Trophoblast cell (in vitro differentiated cells and primary cell): ENCODE results near the gene APP.

Experiments used
- DNase-seq, 2 donors: peaks; one replicate each; pipeline ENCODE4 v3.0.0-alpha.2; 2016
- H2AFZ ChIP-seq: 2 replicates; pipeline ENCODE4 v1.6.1; 2013; ENCODE audit warnings: low read length, moderate library complexity, mild to moderate bottlenecking; ENCODE audit not compliant: insufficient read depth, poor library complexity
- H2AK5ac ChIP-seq: 2 replicates; pipeline ENCODE4 v1.6.1; 2013; ENCODE audit warnings: mild to moderate bottlenecking, low read length
- H2BK120ac ChIP-seq: 2 replicates; pipeline ENCODE4 v1.6.1; 2013; ENCODE audit warnings: low read length, mild to moderate bottlenecking, moderate library complexity; ENCODE audit not compliant: insufficient read depth, poor library complexity
- H2BK12ac ChIP-seq: 2 replicates; pipeline ENCODE4 v1.6.1; 2013; ENCODE audit warnings: mild to moderate bottlenecking, low read length, moderate library complexity
- H2BK5ac ChIP-seq: 2 replicates; pipeline ENCODE4 v1.6.1; 2013; ENCODE audit warnings: low read length, low read depth, moderate library complexity, mild to moderate bottlenecking; ENCODE audit not compliant: poor library complexity
- H3K14ac ChIP-seq: 2 replicates; pipeline ENCODE4 v1.6.1; 2013; ENCODE audit warnings: mild to moderate bottlenecking, low read length
- H3K18ac ChIP-seq: 2 replicates; pipeline ENCODE4 v1.6.1; 2013; ENCODE audit warnings: mild to moderate bottlenecking, low read length
- H3K23ac ChIP-seq: 2 replicates; pipeline ENCODE4 v1.6.1; 2013; ENCODE audit warnings: low read length
- H3K27ac ChIP-seq: 2 replicates; pipeline ENCODE4 v1.5.1; 2013; ENCODE audit warnings: low read depth, mild to moderate bottlenecking, inconsistent platforms, low read length, moderate library complexity
- H3K27me3 ChIP-seq: 2 replicates; pipeline ENCODE4 v1.6.1; 2013; ENCODE audit warnings: inconsistent platforms, mild to moderate bottlenecking, low read length, moderate library complexity; ENCODE audit not compliant: insufficient read depth
- H3K36me3 ChIP-seq, 2 experiments: 1 replicate in 1 of 2; 2 replicates in 1 of 2; pipeline ENCODE4 v1.6.1; 2013; ENCODE audit warnings: low read length in 2 of 2, mild to moderate bottlenecking in 2 of 2, moderate library complexity in 1 of 2; ENCODE audit not compliant: insufficient read depth in 2 of 2, control insufficient read depth in 1 of 2
- H3K4ac ChIP-seq: 2 replicates; pipeline ENCODE4 v1.6.1; 2013; ENCODE audit warnings: low read depth, mild to moderate bottlenecking, low read length, moderate library complexity
- H3K4me1 ChIP-seq, 2 experiments: 1 replicate in 1 of 2; 2 replicates in 1 of 2; pipeline ENCODE4 v1.6.1; 2013; ENCODE audit warnings: low read length in 2 of 2, mild to moderate bottlenecking in 2 of 2, moderate library complexity in 1 of 2; ENCODE audit not compliant: insufficient read depth in 2 of 2, control insufficient read depth in 1 of 2
- H3K4me2 ChIP-seq: 2 replicates; pipeline ENCODE4 v1.6.1; 2013; ENCODE audit warnings: inconsistent platforms, mild to moderate bottlenecking, low read length, moderate library complexity
- H3K4me3 ChIP-seq: 2 replicates; pipeline ENCODE4 v1.5.1; 2013; ENCODE audit warnings: mild to moderate bottlenecking, low read depth, low read length, inconsistent platforms
- H3K79me1 ChIP-seq: one replicate; pipeline ENCODE4 v1.6.1; 2013; ENCODE audit warnings: low read length
- H3K79me2 ChIP-seq: 2 replicates; pipeline ENCODE4 v1.6.1; 2013; ENCODE audit warnings: low read length, mild to moderate bottlenecking; ENCODE audit not compliant: control insufficient read depth, insufficient read depth, poor library complexity
- H3K9ac ChIP-seq: 2 replicates; pipeline ENCODE4 v1.6.1; 2013; ENCODE audit warnings: mild to moderate bottlenecking, low read length
- H3K9me3 ChIP-seq: 2 replicates; pipeline ENCODE4 v1.6.1; 2013; ENCODE audit warnings: low read depth, mild to moderate bottlenecking, control low read depth, inconsistent platforms, low read length; ENCODE audit not compliant: insufficient read depth
- H4K12ac ChIP-seq: 2 replicates; pipeline ENCODE4 v1.6.1; 2013; ENCODE audit warnings: low read depth, mild to moderate bottlenecking, low read length, moderate library complexity
- H4K8ac ChIP-seq: 2 replicates; pipeline ENCODE4 v1.6.1; 2013; ENCODE audit warnings: low read depth, mild to moderate bottlenecking, low read length, moderate library complexity
- H4K91ac ChIP-seq: one replicate; pipeline ENCODE4 v1.6.1; 2013; ENCODE audit warnings: low read depth, mild to moderate bottlenecking, low read length, moderate library complexity
- WGBS: extraction: QIAGEN DNeasy Blood & Tissue Kit; methylation state at CpG from one replicate; pipeline ENCODE4 v1.1.7; 2013; ENCODE audit warnings: missing lambda C conversion rate; ENCODE audit not compliant: insufficient read length, insufficient coverage; ENCODE audit errors: extremely low coverage; 5-methylcytosine and 5-hydroxymethylcytosine counted together

APP gene

DNA sequence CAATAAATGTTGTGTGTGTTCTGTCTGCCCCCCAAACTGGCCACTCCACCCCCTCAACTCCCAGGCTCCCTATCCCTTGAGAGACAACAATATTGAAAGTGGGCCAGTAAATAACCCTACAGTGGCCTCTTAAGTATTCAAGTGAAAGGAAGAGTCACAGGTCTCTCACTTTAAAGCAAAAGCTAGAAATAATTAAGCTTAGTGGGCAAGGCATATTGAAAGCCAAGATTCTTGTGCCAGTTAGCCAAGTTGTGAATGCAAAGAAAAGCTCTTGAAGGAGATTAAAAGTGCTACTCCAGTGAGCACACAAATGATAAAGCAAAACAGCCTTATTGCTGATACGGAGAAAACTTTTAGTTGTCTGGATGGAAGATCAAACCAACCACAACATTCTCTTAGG, 277.4 kb downstream of the APP start:
- no peak overlapping the region for H3K27ac ChIP-seq
- H2BK12ac ChIP-seq = no peak overlapping the region
- H4K12ac ChIP-seq = no peak overlapping the region
- H3K79me1 ChIP-seq = no peaks in the 10 kb centered on the region
- H2AFZ ChIP-seq = no peak overlapping the region
- no peaks in the 10 kb centered on the region for H3K9me3 ChIP-seq
- no peak overlapping the region for H3K9ac ChIP-seq
- no peak overlapping the region for H3K4ac ChIP-seq
- no peak overlapping the region for H2AK5ac ChIP-seq
- H2BK120ac ChIP-seq = no peak overlapping the region
- no peak overlapping the region for H3K23ac ChIP-seq
- no peak overlapping the region for H3K4me3 ChIP-seq
- H3K18ac ChIP-seq = no peak overlapping the region
- no peaks in the 10 kb centered on the region for H3K79me2 ChIP-seq
- H3K36me3 ChIP-seq = peaks cover 11 to 27% of the 10 kb centered on the region in 2 experiments
- no peak overlapping the region for H3K14ac ChIP-seq
- no peaks in the 10 kb centered on the region for H3K27me3 ChIP-seq
- H3K4me2 ChIP-seq = no peak overlapping the region
- H4K8ac ChIP-seq = no peak overlapping the region
- no peak overlapping the region for H2BK5ac ChIP-seq
- DNase-seq = no peak
- WGBS = no CpG with 5 or more reads among the region's 1 CpG
- H4K91ac ChIP-seq = no peak overlapping the region
- no peaks in the 10 kb centered on the region for H3K4me1 ChIP-seq

DNA sequence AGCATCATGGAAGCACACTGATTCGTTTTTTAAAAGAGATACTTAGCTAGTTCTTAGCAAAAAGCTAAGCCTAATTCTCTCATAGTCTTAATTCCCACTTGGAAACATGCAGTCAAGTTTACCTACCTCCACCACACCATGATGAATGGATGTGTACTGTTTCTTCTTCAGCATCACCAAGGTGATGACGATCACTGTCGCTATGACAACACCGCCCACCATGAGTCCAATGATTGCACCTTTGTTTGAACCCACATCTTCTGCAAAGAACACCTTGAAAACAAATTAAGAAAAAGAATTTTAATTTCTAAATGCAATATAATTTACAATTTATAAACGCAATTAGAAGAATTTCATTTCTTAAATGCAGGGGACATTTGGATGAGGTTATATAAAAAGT, 279.0 kb downstream of the APP start:
- Histone ChIP-seq H3K4me1 (no peaks in the 10 kb centered on the region), H3K36me3 (peaks cover 9 to 28% of the 10 kb centered on the region in 2 experiments), H3K14ac (no peak overlapping the region), H3K4me3 (no peak overlapping the region), H2BK12ac (no peak overlapping the region), H2AFZ (no peak overlapping the region), H3K4me2 (no peak overlapping the region), H3K27me3 (no peaks in the 10 kb centered on the region), H2BK5ac (no peak overlapping the region), H2AK5ac (no peak overlapping the region), H3K79me2 (no peaks in the 10 kb centered on the region), H3K79me1 (no peaks in the 10 kb centered on the region), H4K8ac (no peak overlapping the region), H4K12ac (no peak overlapping the region), H3K9ac (no peak overlapping the region), H3K27ac (no peak overlapping the region), H3K18ac (no peak overlapping the region), H4K91ac (no peak overlapping the region), H2BK120ac (no peak overlapping the region), H3K9me3 (no peaks in the 10 kb centered on the region), H3K4ac (no peak overlapping the region), H3K23ac (no peak overlapping the region)
- no peak for DNase-seq
- no CpG with 5 or more reads among the region's 5 CpGs for WGBS

DNA sequence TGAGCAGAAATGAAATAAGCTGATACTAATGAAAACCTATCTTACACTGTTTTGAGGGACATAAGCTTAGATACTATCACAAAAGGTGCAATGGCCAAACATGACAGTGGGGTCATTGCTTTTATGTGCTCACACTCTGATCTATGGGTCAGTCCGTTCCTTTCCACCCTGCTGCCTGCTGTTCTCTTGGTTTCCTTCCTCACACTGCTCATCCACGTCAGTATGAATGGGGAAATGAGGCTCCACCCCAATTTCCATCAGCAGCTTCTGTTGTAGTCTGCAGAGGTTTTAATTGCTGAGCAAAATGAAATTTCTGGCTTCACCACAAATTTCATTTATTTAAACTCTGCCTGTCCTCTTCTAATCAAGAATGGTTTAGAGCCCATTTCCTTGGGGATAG, 280.6 kb downstream of the APP start:
- Histone ChIP-seq H3K4ac (no peak overlapping the region), H3K4me2 (no peak overlapping the region), H4K8ac (no peak overlapping the region), H2BK5ac (no peak overlapping the region), H2AK5ac (no peak overlapping the region), H2BK12ac (no peak overlapping the region), H3K79me2 (no peaks in the 10 kb centered on the region), H3K14ac (no peak overlapping the region), H3K27me3 (no peaks in the 10 kb centered on the region), H3K18ac (no peak overlapping the region), H3K9ac (no peak overlapping the region), H3K4me3 (no peak overlapping the region), H2AFZ (no peak overlapping the region), H3K36me3 (peaks cover 7 to 28% of the 10 kb centered on the region in 2 experiments), H3K79me1 (no peaks in the 10 kb centered on the region), H3K27ac (no peak overlapping the region), H4K12ac (no peak overlapping the region), H4K91ac (no peak overlapping the region), H2BK120ac (no peak overlapping the region), H3K9me3 (no peaks in the 10 kb centered on the region), H3K23ac (no peak overlapping the region), H3K4me1 (no peaks in the 10 kb centered on the region)
- no peak for DNase-seq
- WGBS = no CpG with 5 or more reads among the region's 2 CpGs

- Histone ChIP-seq H2BK5ac (no peak overlapping the region), H3K9me3 (no peaks in the 10 kb centered on the region), H3K79me1 (no peaks in the 10 kb centered on the region), H2BK12ac (no peak overlapping the region), H4K12ac (no peak overlapping the region), H2AK5ac (no peak overlapping the region), H3K27me3 (no peaks in the 10 kb centered on the region), H3K36me3 (peaks cover 6 to 26% of the 10 kb centered on the region in 2 experiments), H3K14ac (no peak overlapping the region), H3K27ac (no peak overlapping the region), H3K4me1 (no peaks in the 10 kb centered on the region), H3K79me2 (no peaks in the 10 kb centered on the region), H3K4me2 (no peak overlapping the region), H4K91ac (no peak overlapping the region), H4K8ac (no peak overlapping the region), H3K18ac (no peak overlapping the region), H2BK120ac (no peak overlapping the region), H3K23ac (no peak overlapping the region), H2AFZ (no peak overlapping the region), H3K4ac (no peak overlapping the region), H3K9ac (no peak overlapping the region), H3K4me3 (no peak overlapping the region)
- no peak for DNase-seq
- WGBS = no CpG with 5 or more reads among the region's 9 CpGs
Observed at GRCh38 chr21:25888711-25889110, 281.9 kb downstream of the APP start.
